Measurements from ENCODE around the gene EYS.

The EYS gene

DNA sequence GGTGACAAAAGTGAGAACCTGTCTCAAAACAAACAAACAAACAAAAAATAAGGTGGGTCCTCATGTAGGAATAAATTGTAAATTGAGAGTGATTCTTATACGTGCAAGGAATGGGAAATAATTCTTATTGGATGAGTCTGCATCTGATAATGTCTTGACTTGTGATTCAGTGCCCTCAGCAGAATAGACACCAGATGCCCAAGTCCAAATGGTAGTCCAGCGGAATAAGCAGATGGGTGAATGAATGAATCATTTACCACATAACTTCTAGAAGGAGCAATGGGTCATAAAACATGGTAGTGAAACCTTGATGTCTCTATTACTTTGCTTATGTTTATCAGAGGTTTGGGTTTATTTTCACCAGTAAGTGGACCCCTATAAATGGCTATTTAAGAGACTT is 1323.7 kb downstream of the EYS start:
- DNase-seq (ENCODE audit: extremely low read depth in 1 of 2, low read depth in 1 of 2), result no peak

DNA sequence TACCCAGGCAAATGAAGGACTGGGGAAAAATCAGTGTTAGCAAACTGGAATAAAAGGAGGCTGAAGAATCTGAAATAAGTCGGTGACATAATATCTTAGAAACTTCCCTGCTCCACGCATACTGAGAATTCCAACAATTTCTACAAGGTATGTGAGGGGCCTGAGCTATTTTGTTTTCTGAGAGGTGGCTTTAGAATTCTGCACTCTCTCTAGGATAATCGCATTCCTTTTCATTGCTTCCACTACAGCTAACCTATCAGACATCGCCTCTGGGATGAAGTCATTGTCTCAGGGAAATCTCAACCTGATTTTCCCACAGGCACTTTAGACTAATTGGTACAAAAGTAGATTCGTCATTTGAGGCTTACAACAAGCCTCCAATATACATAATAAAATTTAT is 1330.6 kb downstream of the EYS start:
- no peak for DNase-seq (ENCODE audit: extremely low read depth in 1 of 2, low read depth in 1 of 2)

DNA sequence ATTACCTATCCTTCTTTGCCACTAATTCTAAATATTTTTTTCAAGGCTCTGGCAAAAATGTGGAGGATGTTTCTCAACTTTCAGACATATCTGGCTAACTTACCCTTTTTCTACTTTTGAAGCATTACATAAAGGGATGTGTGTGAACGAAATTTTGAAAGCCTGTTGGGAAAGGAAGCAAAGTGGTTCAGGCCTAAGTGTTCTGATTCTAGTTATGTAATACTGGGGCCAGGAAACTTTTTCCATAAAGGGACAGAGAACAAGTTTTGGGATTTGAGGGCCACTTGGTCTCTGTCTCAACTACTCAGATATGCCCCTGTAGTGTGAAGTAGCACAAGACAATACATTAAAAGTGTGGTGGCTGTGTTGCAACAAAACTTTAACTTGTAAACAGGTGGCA is 1349.6 kb downstream of the EYS start:
- DNase-seq (ENCODE audit: extremely low read depth in 1 of 2, low read depth in 1 of 2), result no peak

DNA sequence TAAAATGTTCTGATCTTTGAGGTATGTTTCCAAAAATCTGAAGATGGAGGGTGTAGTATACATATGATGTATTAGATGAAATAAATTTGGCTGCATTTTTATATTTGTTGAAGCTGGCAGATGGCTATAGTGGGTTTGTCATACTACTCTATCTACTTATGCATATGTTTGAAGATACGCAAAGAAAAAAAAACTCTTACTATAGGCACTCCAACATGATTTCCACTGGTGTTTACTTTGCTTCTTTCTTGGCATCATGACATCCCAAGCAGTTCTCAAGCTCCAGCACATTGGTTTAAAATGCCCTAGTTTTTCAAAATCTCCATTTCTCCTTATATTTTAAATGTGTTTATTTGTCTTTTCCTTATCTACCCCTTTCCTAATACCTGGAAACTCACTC is 1359.6 kb downstream of the EYS start:
- no peak for DNase-seq (ENCODE audit: extremely low read depth in 1 of 2, low read depth in 1 of 2)

DNA sequence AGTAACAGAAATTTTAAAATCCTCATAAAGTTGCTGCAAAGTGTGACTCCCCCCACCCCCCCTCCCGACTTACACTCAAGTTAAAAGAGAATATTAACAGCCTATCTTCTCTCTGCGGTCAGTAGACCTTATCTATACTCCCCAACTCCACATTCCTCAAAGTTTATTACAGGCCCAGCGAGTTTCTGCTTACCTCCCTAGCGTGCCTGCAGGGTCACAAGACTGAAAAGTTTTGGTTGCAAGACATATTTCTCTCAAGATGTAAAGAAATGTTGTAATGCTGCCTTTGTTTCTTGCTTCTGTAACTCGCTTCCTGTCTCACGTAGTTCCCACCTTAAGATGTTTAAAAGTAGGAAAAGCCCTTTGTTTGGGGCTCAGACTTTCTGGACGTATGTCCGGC is 1371.8 kb downstream of the EYS start:
- DNase-seq (ENCODE audit: extremely low read depth in 1 of 2, low read depth in 1 of 2), result no peak

DNA sequence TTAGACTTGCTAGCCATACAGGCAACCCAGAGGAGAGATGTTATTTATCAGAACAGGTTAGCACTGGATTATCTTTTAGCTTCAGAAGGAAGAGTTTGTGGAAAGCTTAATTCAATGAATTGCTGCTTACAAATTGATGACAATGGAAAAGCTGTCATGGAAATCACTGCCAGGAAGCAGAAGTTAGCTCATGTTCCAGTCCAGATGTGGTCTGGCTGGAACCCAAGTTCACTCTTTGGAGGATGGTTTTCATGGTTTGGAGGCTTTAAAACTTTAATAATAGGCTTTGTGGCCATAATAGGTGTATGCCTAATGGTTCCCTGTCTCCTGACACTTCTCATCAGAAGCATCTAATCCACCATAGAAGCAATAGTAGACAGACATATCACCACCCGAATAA is 1372.4 kb downstream of the EYS start:
- no peak for DNase-seq (ENCODE audit: extremely low read depth in 1 of 2, low read depth in 1 of 2)

DNA sequence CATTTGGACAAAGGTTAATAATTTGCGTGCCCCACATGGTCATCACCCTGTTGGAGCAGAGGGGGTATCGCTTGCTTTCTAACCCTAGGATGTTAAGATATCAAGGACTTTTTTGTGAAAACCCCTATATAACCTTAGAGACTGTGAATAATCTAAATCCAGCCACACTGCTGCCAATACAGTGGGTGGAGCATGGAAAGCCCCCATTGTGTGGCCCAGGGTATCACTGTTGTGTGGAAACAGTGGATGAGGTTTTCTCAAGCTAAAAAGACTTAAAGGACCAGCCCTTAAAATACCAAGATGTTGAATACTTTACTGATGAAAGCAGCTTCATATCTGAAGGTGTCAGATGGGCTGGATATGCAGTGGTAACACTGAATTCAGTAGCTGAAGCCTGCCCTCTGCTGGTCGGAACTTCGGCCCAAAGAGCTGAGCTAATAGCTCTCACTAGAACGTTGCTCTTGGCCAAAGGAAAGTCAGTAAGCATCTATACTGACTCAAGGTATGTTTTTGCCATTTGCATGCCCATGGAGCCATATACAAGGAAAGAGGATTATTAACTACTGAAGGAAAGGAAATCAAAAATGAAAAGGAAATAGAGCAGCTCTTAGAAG is 1376.2 kb downstream of the EYS start:
- no peak for DNase-seq (ENCODE audit: extremely low read depth in 1 of 2, low read depth in 1 of 2)

DNA sequence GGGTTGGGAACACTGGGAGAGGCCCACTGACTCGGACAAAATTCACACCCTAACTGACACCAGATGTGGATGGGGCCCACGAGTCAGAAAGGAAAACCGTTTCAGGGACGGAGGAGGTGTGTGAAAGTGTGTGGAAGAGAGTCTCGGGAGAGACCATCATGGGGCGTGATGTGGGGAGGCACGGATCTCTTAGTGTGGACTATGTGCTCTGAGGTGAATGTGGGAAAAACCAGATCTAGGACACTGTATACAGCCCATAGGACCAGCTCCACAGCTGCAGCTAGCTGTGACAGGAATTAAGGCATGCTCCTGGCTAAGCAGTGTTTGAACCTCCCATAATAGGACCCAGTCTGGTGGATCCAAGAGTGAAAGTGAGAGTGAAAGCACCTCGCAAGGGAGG is 1380.1 kb downstream of the EYS start:
- DNase-seq (ENCODE audit: extremely low read depth in 1 of 2, low read depth in 1 of 2), result no peak

DNA sequence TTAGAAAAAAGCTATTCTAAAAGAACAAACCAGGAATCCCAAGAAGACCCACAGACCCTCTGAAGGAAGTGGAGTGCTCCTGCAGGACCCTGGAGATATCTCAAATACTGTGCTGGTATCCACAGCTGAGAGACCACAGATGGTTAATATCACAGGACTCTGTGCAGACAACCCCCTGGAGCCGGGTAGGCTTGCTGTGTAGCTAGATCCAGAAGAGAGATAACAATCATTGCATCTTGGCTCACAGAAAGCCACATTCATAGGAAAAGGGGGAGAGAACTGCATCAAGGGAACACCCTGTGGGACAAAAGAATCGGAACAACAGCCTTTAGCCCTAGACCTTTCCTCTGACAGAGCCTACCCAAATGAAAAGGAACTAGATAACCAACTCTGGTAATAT is 1381.9 kb downstream of the EYS start:
- DNase-seq (ENCODE audit: extremely low read depth in 1 of 2, low read depth in 1 of 2), result no peak

DNA sequence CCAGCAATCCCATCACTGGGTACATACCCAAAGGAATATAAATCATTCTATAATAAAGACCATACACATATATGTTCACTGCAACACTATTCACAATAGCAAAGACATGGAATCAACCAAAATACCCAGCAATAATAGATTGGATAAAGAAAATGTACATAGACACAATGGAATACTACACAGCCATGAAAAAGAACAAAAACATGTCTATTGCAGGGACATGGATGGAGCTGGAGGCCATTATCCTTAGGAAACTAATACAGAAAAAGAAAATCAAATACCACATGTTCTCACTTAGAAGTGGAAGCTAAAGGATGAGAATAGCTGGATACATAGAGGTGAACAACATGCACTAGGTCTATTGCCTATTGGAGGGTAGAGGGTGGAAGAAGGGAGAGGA is 1396.8 kb downstream of the EYS start:
- no peak for DNase-seq (ENCODE audit: extremely low read depth in 1 of 2, low read depth in 1 of 2)

DNA sequence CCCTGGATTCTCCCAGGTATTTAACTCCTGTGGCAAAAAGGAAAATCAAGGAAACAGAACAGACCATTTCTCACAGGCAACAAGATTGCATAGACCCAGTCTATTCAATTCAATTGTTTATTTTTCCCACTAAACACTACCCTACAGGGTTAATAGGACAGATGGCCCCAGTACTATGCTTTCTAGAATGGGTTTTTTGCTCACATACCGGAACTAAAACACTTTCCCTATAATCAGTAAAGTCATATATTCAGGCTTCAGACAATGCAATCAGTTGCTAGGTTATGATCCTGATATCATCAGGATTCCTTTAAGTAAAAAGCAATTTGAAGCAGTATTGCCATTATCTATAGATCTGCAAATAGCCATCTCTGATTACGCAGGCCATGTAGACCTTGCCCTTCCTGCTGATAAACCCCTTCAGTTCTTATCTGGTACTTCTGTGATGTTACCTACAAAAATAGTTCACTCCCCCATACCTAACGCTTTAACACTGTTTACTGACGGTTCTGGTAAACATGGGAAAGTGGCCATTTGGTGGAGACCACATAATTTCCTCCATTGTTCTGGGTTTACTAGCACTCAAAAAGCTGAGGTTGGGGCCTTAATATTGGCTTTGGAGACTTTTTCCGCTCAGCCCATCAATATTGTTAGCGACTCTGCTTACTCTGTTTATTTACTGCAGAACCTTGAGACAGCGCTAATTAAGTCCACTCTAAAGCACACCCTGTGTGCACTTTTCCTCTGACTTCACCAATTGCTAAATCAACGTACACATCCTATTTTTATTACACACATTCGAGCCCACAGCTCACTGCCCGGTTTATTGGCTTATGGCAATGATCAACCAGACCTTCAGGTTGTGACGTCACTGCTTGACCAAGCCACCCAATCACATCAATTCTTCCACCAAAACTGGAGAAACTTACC is 1405.5 kb downstream of the EYS start:
- DNase-seq (ENCODE audit: extremely low read depth in 1 of 2, low read depth in 1 of 2), result no peak

DNA sequence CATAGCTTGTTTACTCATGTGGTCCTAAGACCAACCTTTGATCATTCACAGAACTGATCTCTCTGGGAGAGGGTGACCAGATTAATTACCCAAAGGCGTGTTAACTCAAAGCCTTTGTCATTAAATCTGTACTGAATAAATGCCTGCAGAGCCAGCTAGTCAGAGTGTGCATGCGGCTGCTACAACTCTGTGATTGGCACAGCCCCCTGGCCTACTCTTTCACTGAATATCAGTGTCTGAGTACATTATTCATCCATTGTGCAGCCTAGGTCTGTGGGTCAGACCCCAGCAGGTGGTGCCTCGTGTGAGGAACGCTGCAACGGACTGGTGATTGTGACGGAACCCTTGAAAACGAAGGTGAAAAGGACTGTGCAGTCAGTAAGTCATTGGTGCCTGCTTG is 1407.8 kb downstream of the EYS start:
- DNase-seq (ENCODE audit: extremely low read depth in 1 of 2, low read depth in 1 of 2), result no peak

DNA sequence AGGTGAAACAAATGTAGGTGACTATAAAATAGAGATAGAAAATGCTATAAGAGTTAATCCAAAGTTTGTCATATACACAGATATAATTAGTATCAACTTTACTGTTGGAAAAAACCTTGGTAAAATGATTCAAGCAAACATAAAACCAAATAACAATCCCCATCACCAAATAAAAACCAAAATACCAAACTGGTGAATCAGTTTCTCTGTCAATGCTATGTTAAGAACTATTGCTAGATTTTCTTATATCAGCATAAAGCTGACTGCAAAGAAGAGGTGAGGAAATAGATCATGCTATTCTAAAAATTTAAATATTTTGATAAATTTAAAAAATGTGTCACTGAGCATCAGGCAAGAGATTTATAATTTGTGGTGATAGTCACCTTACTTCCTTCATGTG is 1413.0 kb downstream of the EYS start:
- DNase-seq (ENCODE audit: extremely low read depth in 1 of 2, low read depth in 1 of 2), result no peak

DNA sequence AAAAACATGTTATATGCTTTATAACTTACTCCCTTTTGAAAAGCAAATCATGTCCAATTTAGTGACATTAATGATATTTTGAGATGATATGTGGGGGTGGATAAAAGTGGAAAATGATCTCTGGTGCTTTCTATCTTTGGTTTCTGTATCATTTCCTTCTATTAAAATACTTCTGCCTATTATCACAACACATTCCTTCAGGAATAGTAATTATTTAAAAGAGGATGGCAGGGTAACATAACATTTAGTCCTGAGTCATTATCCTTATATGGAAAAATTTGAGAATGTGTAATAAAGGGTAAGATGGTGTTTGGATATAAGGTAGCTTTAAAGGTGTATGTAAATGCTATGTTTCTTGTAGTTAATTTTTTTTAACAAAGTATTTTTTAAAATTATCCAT is 1413.7 kb downstream of the EYS start:
- no peak for DNase-seq (ENCODE audit: extremely low read depth in 1 of 2, low read depth in 1 of 2)

DNA sequence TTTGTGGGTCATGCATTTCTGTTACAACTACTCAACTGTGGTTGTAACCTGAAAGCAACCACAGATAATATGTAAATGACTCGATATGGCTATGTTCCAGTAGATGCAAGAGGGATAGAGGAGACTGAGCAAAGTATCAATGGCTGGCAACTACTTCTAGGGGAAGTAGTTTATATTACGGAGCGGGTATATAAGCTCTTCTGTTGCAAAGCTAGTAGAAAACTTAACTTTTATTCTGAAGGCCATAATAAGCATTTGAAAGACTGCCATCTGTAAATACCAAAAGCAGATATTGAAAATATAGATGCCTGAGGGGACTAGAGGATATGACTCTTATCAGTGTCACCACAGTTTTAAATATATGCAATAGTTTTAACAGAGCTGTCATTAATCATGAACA is 1416.2 kb downstream of the EYS start:
- no peak for DNase-seq (ENCODE audit: extremely low read depth in 1 of 2, low read depth in 1 of 2)

DNA sequence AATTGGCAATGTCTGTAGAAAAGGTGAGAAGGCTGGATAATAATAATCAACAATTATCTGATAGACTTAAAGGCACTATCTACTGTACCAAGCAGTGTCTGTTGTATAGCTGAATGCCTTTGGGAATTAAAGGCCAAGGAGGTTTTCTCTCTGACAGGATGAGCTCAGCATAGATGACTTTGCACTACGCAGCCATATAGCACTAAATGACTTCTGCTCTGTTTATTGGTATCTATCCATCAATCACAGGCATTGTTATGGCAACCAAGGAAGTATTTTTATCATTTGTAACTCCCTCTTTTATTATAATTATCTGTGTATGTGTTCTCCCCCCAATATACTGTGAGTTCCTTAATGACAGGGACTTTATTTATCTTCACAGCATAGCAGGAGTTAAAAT is 1417.1 kb downstream of the EYS start:
- no peak for DNase-seq (ENCODE audit: extremely low read depth in 1 of 2, low read depth in 1 of 2)

DNA sequence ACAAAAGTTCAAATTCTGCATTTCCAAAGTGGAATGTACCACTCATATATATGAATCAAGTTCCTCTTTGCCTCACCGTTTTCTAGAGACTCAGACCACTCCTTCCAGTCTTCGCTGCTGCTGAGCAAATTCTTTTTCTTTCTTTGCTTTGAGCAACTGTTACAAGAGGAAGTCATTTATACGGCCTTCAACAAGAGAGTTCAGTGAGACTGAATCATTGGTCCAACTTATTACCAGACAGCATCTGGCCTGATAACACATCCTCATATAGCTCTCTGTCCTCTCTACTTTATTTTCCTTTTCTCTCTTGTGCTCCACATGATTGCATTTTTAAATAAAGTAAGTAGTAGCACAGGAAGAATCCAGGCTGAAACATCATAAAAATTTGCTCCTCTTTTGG is 1418.7 kb downstream of the EYS start:
- DNase-seq (ENCODE audit: extremely low read depth in 1 of 2, low read depth in 1 of 2), result no peak

DNA sequence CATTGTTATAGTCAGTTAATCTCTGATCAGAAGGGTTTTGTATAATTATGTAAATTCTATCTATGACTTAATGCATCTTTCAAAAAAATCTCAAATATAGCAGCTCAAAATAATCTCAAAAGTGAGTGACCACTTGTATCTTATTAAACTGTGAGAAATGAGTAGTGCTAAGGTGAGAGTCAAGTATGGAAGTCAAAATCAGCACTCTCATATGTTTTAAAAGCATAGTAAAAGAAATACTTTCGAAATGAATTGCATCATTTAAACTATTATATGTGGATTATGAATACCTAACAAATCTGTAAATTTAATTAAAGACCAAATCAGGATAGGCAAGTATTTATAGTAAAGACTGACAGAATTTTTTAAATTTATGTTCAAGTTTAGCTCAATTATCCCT is 1425.9 kb downstream of the EYS start:
- no peak for DNase-seq (ENCODE audit: extremely low read depth in 1 of 2, low read depth in 1 of 2)

DNA sequence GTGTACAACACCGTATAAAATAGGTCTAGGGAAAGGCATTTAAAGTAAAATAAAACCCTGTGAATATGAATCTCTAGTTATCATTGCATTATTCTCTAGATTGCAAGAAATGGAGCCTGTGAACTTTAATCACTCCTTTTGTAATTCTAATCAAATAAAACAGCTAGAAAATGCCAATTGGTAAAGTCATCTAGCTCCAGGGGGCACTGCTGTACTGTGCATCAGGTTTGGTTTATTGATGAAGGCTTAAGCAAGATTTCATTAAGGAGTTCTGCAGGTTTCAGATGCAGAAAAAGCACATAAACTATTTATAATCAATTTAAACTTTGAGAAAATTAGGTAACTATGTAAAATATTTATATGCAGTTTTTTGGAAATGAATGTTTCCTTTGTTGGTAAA is 1426.5 kb downstream of the EYS start:
- no peak for DNase-seq (ENCODE audit: extremely low read depth in 1 of 2, low read depth in 1 of 2)

DNA sequence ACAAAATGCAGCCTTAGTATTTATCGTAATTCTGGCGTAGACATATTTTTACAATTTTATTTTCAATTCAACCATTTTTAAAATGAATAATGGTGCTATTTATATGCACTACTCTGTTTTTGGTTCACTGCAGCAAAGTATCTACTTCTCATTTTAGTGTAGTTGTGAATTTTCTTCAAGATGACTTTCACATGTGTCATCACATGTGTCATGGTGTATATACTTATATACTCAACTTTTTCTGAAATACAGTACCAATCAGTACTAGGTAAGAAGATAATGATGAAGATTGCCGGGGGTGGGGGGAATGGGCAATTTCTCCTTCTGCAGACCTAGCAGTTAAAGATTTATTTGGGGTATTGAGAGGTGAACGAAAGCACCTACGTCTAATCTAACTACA is 1436.9 kb downstream of the EYS start:
- no peak for DNase-seq (ENCODE audit: extremely low read depth in 1 of 2, low read depth in 1 of 2)

DNA sequence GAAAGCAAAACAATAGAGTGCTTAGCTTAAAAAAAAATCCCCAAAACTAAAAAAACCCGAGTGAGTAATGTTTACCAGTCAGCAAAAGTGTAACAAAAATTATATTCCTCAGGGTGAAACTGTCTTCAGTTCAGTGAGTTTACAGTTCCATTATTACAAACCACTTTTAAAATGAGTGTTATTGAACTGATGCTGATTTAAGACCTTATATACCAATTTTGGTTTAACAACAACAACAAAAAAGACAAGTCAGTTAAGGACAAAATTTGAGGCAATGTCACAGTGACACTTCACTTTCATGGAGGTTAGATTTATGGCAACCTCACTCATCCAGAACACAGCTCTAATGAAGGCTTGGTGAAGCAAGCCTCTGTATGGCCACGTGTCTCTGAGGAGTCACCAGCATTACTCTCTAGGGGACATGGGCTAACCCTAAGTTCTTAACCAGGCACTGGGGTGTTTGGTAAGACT is 1440.6 kb downstream of the EYS start:
- no peak for DNase-seq (ENCODE audit: extremely low read depth in 1 of 2, low read depth in 1 of 2)

DNA sequence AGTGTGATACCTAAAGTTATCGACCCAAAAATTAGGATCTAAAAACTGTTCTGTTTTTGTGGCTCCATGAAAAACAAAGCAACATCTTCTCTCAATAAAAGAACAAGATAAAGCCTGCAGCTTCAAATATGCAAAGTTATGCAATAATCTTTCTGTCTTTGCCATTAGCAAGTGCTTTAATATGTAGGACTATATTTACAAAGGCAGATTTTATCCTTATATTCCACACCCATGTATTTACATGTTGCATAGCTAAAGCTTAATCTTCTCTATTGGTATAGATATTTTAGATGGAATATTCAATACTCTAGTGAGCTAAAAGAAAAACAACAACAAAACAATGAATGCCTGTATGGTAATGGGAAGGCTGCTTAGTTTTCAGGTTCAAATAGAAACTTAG is 1443.2 kb downstream of the EYS start:
- DNase-seq (ENCODE audit: extremely low read depth in 1 of 2, low read depth in 1 of 2), result no peak

DNA sequence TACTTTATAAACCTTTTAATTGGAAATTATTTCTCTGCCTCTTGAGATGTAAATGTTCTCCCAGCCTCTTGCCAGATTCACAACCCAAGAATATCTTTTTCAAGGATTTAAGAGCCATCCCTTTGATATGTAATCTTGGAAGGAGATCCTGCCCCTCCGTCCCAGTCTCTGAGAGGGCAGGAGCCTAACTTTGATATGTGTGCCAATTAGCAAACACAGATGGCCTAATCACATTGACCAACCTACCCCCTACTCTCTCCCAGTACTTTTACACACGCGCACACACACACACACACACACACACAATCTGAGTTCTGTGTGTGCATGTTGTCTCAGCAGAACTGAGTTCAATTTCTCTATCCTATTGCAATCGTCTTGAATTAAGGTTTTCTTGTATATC is 1447.7 kb downstream of the EYS start:
- DNase-seq (ENCODE audit: extremely low read depth in 1 of 2, low read depth in 1 of 2), result no peak

Measured in activated CD8-positive, alpha-beta memory T cell treated with anti-CD3 and anti-CD28 coated beads for 1 hour (primary cell).